ENCODE results near the gene GMDS. TPM values are rescaled to one million over a fixed set of nuclear protein-coding genes. Genes with fewer than 3 reads are reported as not detected.

The GMDS gene
- total and polyA plus RNA-seq, 2 experiments from 2014 or later = 30.1 to 36.5 TPM

- Mint-ChIP-seq H3K9me3 (peaks cover 10% of the 10 kb centered on the region; the same call in 2 of the 3 replicates), H3K4me1 (peaks cover 6% of the 10 kb centered on the region; the same call in 2 of the 3 replicates), H3K27me3 (ENCODE audit: insufficient read depth, low read depth, poor library complexity) (no peaks in the 10 kb centered on the region), H3K4me3 (no peak overlapping the region), H3K27ac (no peak overlapping the region), H3K36me3 (ENCODE audit: low read depth) (peaks cover 9% of the 10 kb centered on the region; the same call in 2 of the 3 replicates)
- Histone ChIP-seq H2AFZ (no peak overlapping the region), H3F3A (replicated peaks; ENCODE audit: low read depth) (no peaks in the 10 kb centered on the region), H3K27me3 (ENCODE audit: insufficient read depth) (no peaks in the 10 kb centered on the region), H3K79me2 (replicated peaks; ENCODE audit: insufficient read depth) (peaks cover 18% of the 10 kb centered on the region), H3K4me3 (no peak overlapping the region), H3K36me3 (ENCODE audit: insufficient read depth) (no peaks in the 10 kb centered on the region), H4K20me1 (replicated peaks; ENCODE audit: insufficient read depth) (peaks cover 4% of the 10 kb centered on the region), H3K4me1 (ENCODE audit: insufficient read depth) (peaks cover 9% of the 10 kb centered on the region; the same call in 1 of the 2 replicates), H3K4me2 (no peak overlapping the region), H3K9me2 (ENCODE audit: insufficient read depth) (no peaks in the 10 kb centered on the region), H3K27ac (ENCODE audit: low read depth) (no peak overlapping the region)
- TF ChIP-seq NANOG (IDR thresholded peaks at IDR 0.05; ENCODE audit: borderline replicate concordance) (no peak), CTCF (conservative IDR thresholded peaks at IDR 0.05; ENCODE audit: low read depth in 2 of 2) (no peak), EZH2phosphoT487 (IDR thresholded peaks at IDR 0.05; ENCODE audit: unreplicated experiment) (no peak), POLR2AphosphoS5 (IDR thresholded peaks at IDR 0.05; ENCODE audit: low read depth) (no peak), ZNF114 (CRISPR knock-in tag; IDR thresholded peaks at IDR 0.05) (no peak), REST (IDR thresholded peaks at IDR 0.05; ENCODE audit: unreplicated experiment) (no peak), JUNB (IDR thresholded peaks at IDR 0.05; ENCODE audit: unreplicated experiment) (no peak), STAT1 (IDR thresholded peaks at IDR 0.05; ENCODE audit: unreplicated experiment) (no peak), ETS1 (IDR thresholded peaks at IDR 0.05) (no peak), ZNF331 (CRISPR knock-in tag; IDR thresholded peaks at IDR 0.05; ENCODE audit: low read depth) (no peak), CREB1 (CRISPR knock-in tag; IDR thresholded peaks at IDR 0.05; ENCODE audit: low read depth) (no peak), ZNF462 (CRISPR knock-in tag; IDR thresholded peaks at IDR 0.05) (no peak), EZH2 (IDR thresholded peaks at IDR 0.05; ENCODE audit: low read depth, unreplicated experiment) (no peak)
- no peak for DNase-seq (ENCODE audit: low spot score)
- ATAC-seq = no peak
These were observed 42.1 kb downstream of the GMDS start for GRCh38 chr6:2203264-2203663.
